Left lung (tissue), 10 donors: ENCODE data around the gene PRDM9. TPM values are rescaled to one million over a fixed set of nuclear protein-coding genes. Genes with fewer than 3 reads are reported as not detected.

Source experiments
- ATAC-seq: fragments of 200-7000 bp; cut with Tn5 transposase; one replicate; pipeline ENCODE4 v1.9.1; 2020; ENCODE audit warnings: moderate library complexity
- DNase-seq, 4 donors: peaks; one replicate each; pipeline ENCODE4 v3.0.0-alpha.2; 2013 to 2020
- H3K27ac ChIP-seq, 2 donors: fragments of 200-600 bp; sonication (generic) in 1 of 2; one replicate each; pipeline versions ENCODE4 v1.5.0 to v1.8.0; 2020 to 2021
- H3K27me3 ChIP-seq, 2 donors: fragments of 200-600 bp; sonication (generic) in 1 of 2; one replicate each; pipeline versions ENCODE4 v1.5.0 to v1.8.0; 2020 to 2021
- H3K36me3 ChIP-seq, 2 donors: fragments of 200-600 bp; sonication (generic) in 1 of 2; one replicate each; pipeline versions ENCODE4 v1.5.0 to v1.8.0; 2020 to 2021
- H3K4me1 ChIP-seq, 2 donors: fragments of 200-600 bp; one replicate each; pipeline ENCODE4 v1.8.0; 2021
- H3K4me3 ChIP-seq, 2 donors: fragments of 200-600 bp; sonication (generic) in 1 of 2; one replicate each; pipeline versions ENCODE4 v1.5.0 to v1.8.0; 2020 to 2021; ENCODE audit warnings: mild to moderate bottlenecking in 1 of 2
- H3K9me3 ChIP-seq, 2 donors: fragments of 200-600 bp; sonication (generic) in 1 of 2; one replicate each; pipeline versions ENCODE4 v1.5.0 to v1.8.0; 2020 to 2021
- CTCF ChIP-seq, 2 donors: fragments of 200-600 bp; sonication (generic) in 1 of 2; IDR thresholded peaks; one replicate each; pipeline versions ENCODE4 v1.5.0 to v1.8.0; 2021; ENCODE audit warnings: antibody characterized with exemption in 2 of 2
- intact Hi-C, 2 donors: fragments of 100-400 bp; cut with DNase I; formaldehyde crosslinking; loops; one replicate each; pipeline versions ENCODE4 v1.11.2 to v1.14.2; 2022
- polyA plus RNA-seq, 6 donors: library from polyadenylated mRNA; unstranded; fragments of 120-200 nt; gene quantifications; one replicate each; pipeline ENCODE4 v1.2.1, GENCODE V29; 2013; ENCODE audit not compliant: insufficient read length in 6 of 6
- total RNA-seq, 2 donors: library from RNA; stranded (reverse); fragmentation: NEBNext Ultra II Directional; extraction: Animal tissue kit (Norgen Biotek cat#: 25700); gene quantifications; one replicate each; pipeline ENCODE4 v1.2.1, GENCODE V29; 2021
- donor health status: DM: no; HTN: yes; CAD: no.
- donor health status: DM: no; HTN: no; CAD: no.

The PRDM9 gene
- total and polyA plus RNA-seq, 8 donors = not detected

DNA sequence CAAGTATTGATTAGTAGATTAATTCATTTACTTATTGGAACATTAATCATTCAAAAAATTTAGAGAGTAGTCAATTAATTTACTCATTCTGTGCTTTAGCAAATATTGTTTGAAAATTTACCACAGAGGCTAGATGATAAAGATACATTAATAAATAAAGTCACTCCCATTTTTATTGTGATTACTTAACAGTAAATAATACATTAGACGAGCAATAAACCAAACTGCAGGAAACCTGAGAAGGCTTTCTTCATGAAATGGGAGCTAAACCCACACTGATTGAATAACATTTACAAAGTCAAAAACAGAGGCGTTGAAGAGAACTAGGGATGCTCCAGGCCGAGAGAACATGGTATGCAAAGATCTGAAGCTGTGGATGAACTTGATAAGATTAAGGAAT lies 38.8 kb upstream of the PRDM9 start:
- no peak for DNase-seq
- intact Hi-C loops = no loop called here
- H3K36me3 ChIP-seq = no peaks in the 10 kb centered on the region
- H3K4me1 ChIP-seq = no peaks in the 10 kb centered on the region
- no peaks in the 10 kb centered on the region for H3K27me3 ChIP-seq
- no peak for ATAC-seq
- H3K9me3 ChIP-seq = peaks cover 0 to 14% of the 10 kb centered on the region in 2 donors
- no peak overlapping the region for H3K27ac ChIP-seq
- H3K4me3 ChIP-seq = no peak overlapping the region
- no peak for TF ChIP-seq CTCF (IDR thresholded peaks at IDR 0.05)

- H3K36me3 ChIP-seq = no peaks in the 10 kb centered on the region
- no peaks in the 10 kb centered on the region for H3K4me1 ChIP-seq
- no peak for TF ChIP-seq CTCF (IDR thresholded peaks at IDR 0.05)
- H3K27ac ChIP-seq = no peak overlapping the region
- no peak overlapping the region for H3K4me3 ChIP-seq
- no peaks in the 10 kb centered on the region for H3K27me3 ChIP-seq
- H3K9me3 ChIP-seq = no peaks in the 10 kb centered on the region
- DNase-seq (no peak), ATAC-seq (no peak)
- intact Hi-C loops = no loop called here
Measured at GRCh38 chr5:23473915-23474314, 33.5 kb upstream of the PRDM9 start.

- intact Hi-C loops = no loop called here
- ATAC-seq = no peak
- no peak for DNase-seq
- Histone ChIP-seq H3K36me3 (no peaks in the 10 kb centered on the region), H3K27ac (no peak overlapping the region), H3K27me3 (no peaks in the 10 kb centered on the region), H3K4me3 (no peak overlapping the region), H3K9me3 (no peaks in the 10 kb centered on the region), H3K4me1 (no peaks in the 10 kb centered on the region)
- no peak for TF ChIP-seq CTCF (IDR thresholded peaks at IDR 0.05)
Measured at GRCh38 chr5:23474315-23474714, 33.1 kb upstream of the PRDM9 start.

DNA sequence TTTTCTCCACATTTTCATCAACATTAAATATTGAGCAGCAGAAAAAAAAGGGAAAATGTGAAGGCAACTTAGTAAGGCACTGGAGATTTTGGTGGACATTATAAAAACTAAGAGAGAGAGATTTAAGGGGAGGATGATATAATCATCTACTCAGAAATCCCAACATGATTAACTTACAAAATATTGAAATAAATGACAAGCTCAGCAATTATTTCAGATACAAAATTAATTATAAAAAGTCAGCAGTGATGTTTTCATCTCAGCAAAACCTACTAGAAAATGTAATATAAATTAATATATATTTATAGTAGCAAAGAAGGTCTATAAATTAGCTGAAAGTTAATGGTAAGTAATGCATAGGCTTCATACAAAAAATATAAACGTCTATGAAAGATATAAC lies 30.8 kb upstream of the PRDM9 start:
- Histone ChIP-seq H3K36me3 (no peaks in the 10 kb centered on the region), H3K9me3 (no peaks in the 10 kb centered on the region), H3K27me3 (no peaks in the 10 kb centered on the region), H3K4me3 (no peak overlapping the region), H3K27ac (no peak overlapping the region), H3K4me1 (no peaks in the 10 kb centered on the region)
- no peak for DNase-seq
- intact Hi-C loops = no loop called here
- no peak for TF ChIP-seq CTCF (IDR thresholded peaks at IDR 0.05)
- ATAC-seq = no peak

- Histone ChIP-seq H3K36me3 (no peaks in the 10 kb centered on the region), H3K27me3 (no peaks in the 10 kb centered on the region), H3K27ac (no peak overlapping the region), H3K4me1 (no peaks in the 10 kb centered on the region), H3K4me3 (no peak overlapping the region), H3K9me3 (peaks cover 0 to 4% of the 10 kb centered on the region in 2 donors)
- DNase-seq (no peak), ATAC-seq (no peak)
- intact Hi-C loops = no loop called here
- TF ChIP-seq CTCF (IDR thresholded peaks at IDR 0.05) = no peak
Measured at GRCh38 chr5:23482642-23483041, 24.8 kb upstream of the PRDM9 start.
